H9 (cell line): ENCODE data around the gene RTP3. TPM values are rescaled to one million over a fixed set of nuclear protein-coding genes. Genes with fewer than 3 reads are reported as not detected.

ENCODE experiments used
- DNase-seq: peaks from one replicate; pipeline ENCODE4 v3.0.0-alpha.2; 2017
- H2AFZ ChIP-seq: one replicate; pipeline ENCODE4 v1.6.1; 2013; ENCODE audit warnings: mild to moderate bottlenecking, low read length, control low read depth, moderate library complexity
- H2AK5ac ChIP-seq: 2 replicates; pipeline ENCODE4 v1.6.1; 2013; ENCODE audit warnings: low read length, control low read depth, mixed read lengths; ENCODE audit not compliant: insufficient read length
- H2BK120ac ChIP-seq: one replicate; pipeline ENCODE4 v1.6.1; 2013; ENCODE audit warnings: low read depth, mild to moderate bottlenecking, low read length, control low read depth, inconsistent platforms; ENCODE audit not compliant: poor library complexity, severe bottlenecking
- H2BK12ac ChIP-seq: 2 replicates; pipeline ENCODE4 v1.6.1; 2013; ENCODE audit warnings: low read length, control low read depth, mixed read lengths, low read depth; ENCODE audit not compliant: insufficient read length
- H2BK15ac ChIP-seq: 2 replicates; pipeline ENCODE4 v1.6.1; 2013; ENCODE audit warnings: low read depth, low read length, control low read depth
- H2BK20ac ChIP-seq: one replicate; pipeline ENCODE4 v1.6.1; 2013; ENCODE audit warnings: low read depth, mild to moderate bottlenecking, low read length, control low read depth, inconsistent platforms; ENCODE audit not compliant: poor library complexity, severe bottlenecking
- H2BK5ac ChIP-seq: 2 replicates; pipeline ENCODE4 v1.6.1; 2013; ENCODE audit warnings: low read length, control low read depth, mixed read lengths; ENCODE audit not compliant: insufficient read length
- H3K14ac ChIP-seq: 2 replicates; pipeline ENCODE4 v1.6.1; 2013; ENCODE audit warnings: low read length, control low read depth; ENCODE audit not compliant: insufficient read depth
- H3K18ac ChIP-seq: 2 replicates; pipeline ENCODE4 v1.6.1; 2013; ENCODE audit warnings: low read depth, mild to moderate bottlenecking, mixed read lengths, low read length, control low read depth; ENCODE audit not compliant: insufficient read length
- H3K23ac ChIP-seq: 2 replicates; pipeline ENCODE4 v1.6.1; 2013; ENCODE audit warnings: low read length, control low read depth, mixed read lengths, low read depth; ENCODE audit not compliant: insufficient read length
- H3K23me2 ChIP-seq: 2 replicates; pipeline ENCODE4 v1.6.1; 2013; ENCODE audit warnings: low read depth, mild to moderate bottlenecking, mixed read lengths, low read length, control low read depth; ENCODE audit not compliant: insufficient read length, poor library complexity, severe bottlenecking
- H3K27ac ChIP-seq: 2 replicates; pipeline ENCODE4 v1.5.1; 2013; ENCODE audit warnings: low read length, control low read depth, mixed read lengths, low read depth; ENCODE audit not compliant: insufficient read length
- H3K27me3 ChIP-seq: 2 replicates; pipeline ENCODE4 v1.6.1; 2013; ENCODE audit warnings: low read length, control low read depth, inconsistent platforms; ENCODE audit not compliant: insufficient read depth
- H3K4ac ChIP-seq: 2 replicates; pipeline ENCODE4 v1.6.1; 2013; ENCODE audit warnings: low read depth, mild to moderate bottlenecking, control low read depth, inconsistent platforms, low read length, moderate library complexity
- H3K4me1 ChIP-seq: 2 replicates; pipeline ENCODE4 v1.6.1; 2013; ENCODE audit warnings: low read length, control low read depth, inconsistent platforms; ENCODE audit not compliant: insufficient read depth
- H3K4me2 ChIP-seq: 2 replicates; pipeline ENCODE4 v1.6.1; 2013; ENCODE audit warnings: low read length, control low read depth, mixed read lengths; ENCODE audit not compliant: insufficient read length, insufficient read depth
- H3K56ac ChIP-seq: 2 replicates; pipeline ENCODE4 v1.6.1; 2013; ENCODE audit warnings: low read depth, mild to moderate bottlenecking, mixed read lengths, low read length, control low read depth; ENCODE audit not compliant: insufficient read length
- H3K79me1 ChIP-seq: 2 replicates; pipeline ENCODE4 v1.6.1; 2013; ENCODE audit warnings: low read depth, mild to moderate bottlenecking, moderate library complexity, low read length, control low read depth, inconsistent platforms; ENCODE audit not compliant: insufficient read depth, poor library complexity, severe bottlenecking
- H3K79me2 ChIP-seq: 2 replicates; pipeline ENCODE4 v1.6.1; 2013; ENCODE audit warnings: low read length, control low read depth, inconsistent platforms; ENCODE audit not compliant: insufficient read depth
- H3K9ac ChIP-seq: 2 replicates; pipeline ENCODE4 v1.6.1; 2013; ENCODE audit warnings: low read length, control low read depth, mixed read lengths; ENCODE audit not compliant: insufficient read length; ENCODE audit errors: extremely low read depth
- H3K9me3 ChIP-seq: one replicate; pipeline ENCODE4 v1.6.1; 2013; ENCODE audit warnings: low read depth, low read length, inconsistent platforms; ENCODE audit not compliant: control insufficient read depth
- H3T11ph ChIP-seq: one replicate; pipeline ENCODE4 v1.6.1; 2013; ENCODE audit warnings: mild to moderate bottlenecking, low read length, control low read depth, inconsistent platforms
- H4K20me1 ChIP-seq: one replicate; pipeline ENCODE4 v1.6.1; 2013; ENCODE audit not compliant: control insufficient read depth, insufficient read length, insufficient read depth
- H4K5ac ChIP-seq: 2 replicates; pipeline ENCODE4 v1.6.1; 2013; ENCODE audit warnings: low read depth, mild to moderate bottlenecking, mixed read lengths, low read length, control low read depth; ENCODE audit not compliant: insufficient read length
- H4K8ac ChIP-seq: replicated peaks from 2 replicates; pipeline ENCODE4 v1.6.1; 2013; ENCODE audit warnings: low read length, control low read depth, mixed read lengths, low read depth; ENCODE audit not compliant: insufficient read length
- H4K91ac ChIP-seq: 2 replicates; pipeline ENCODE4 v1.6.1; 2013; ENCODE audit warnings: low read depth, mild to moderate bottlenecking, moderate library complexity, mixed read lengths, low read length, control low read depth; ENCODE audit not compliant: insufficient read length
- H3K27ac Mint-ChIP-seq, 3 experiments: 2 replicates in 2 of 3; 3 replicates in 1 of 3; pipeline ENCODE4 v1.8.0; 2020 to 2021; ENCODE audit warnings: mixed read lengths in 3 of 3, mild to moderate bottlenecking in 1 of 3, moderate library complexity in 1 of 3
- H3K27me3 Mint-ChIP-seq: 2 replicates; pipeline ENCODE4 v1.8.0; 2021; ENCODE audit warnings: low read depth, mild to moderate bottlenecking, moderate library complexity, mixed read lengths
- H3K36me3 Mint-ChIP-seq, 3 experiments: 2 replicates in 2 of 3; 3 replicates in 1 of 3; pipeline ENCODE4 v1.8.0; 2020 to 2021; ENCODE audit warnings: low read depth in 3 of 3, mixed read lengths in 3 of 3; ENCODE audit not compliant: insufficient read depth in 1 of 3
- H3K4me1 Mint-ChIP-seq, 2 experiments: 2 replicates each; pipeline ENCODE4 v1.8.0; 2020; ENCODE audit warnings: mixed read lengths in 2 of 2
- H3K4me3 Mint-ChIP-seq, 2 experiments: 2 replicates in 1 of 2; 3 replicates in 1 of 2; pipeline ENCODE4 v1.8.0; 2020 to 2021; ENCODE audit warnings: mild to moderate bottlenecking in 2 of 2, mixed read lengths in 2 of 2, moderate library complexity in 1 of 2
- H3K9me3 Mint-ChIP-seq, 2 experiments: 2 replicates in 1 of 2; 3 replicates in 1 of 2; pipeline ENCODE4 v1.8.0; 2020; ENCODE audit warnings: mild to moderate bottlenecking in 2 of 2, mixed read lengths in 2 of 2, moderate library complexity in 1 of 2
- CTCF ChIP-seq: fragments of 200-600 bp; sonication (generic); conservative IDR thresholded peaks from 3 replicates; pipeline ENCODE4 v1.8.0; 2021; ENCODE audit warnings: antibody characterized with exemption, mild to moderate bottlenecking
- WGBS: extraction: QIAGEN DNeasy Blood & Tissue Kit; methylation state at CpG from one replicate; pipeline ENCODE4 v1.1.7; 2013; ENCODE audit warnings: missing lambda C conversion rate, low lambda C conversion rate, mixed read lengths; ENCODE audit not compliant: insufficient read length; ENCODE audit errors: extremely low coverage; 5-methylcytosine and 5-hydroxymethylcytosine counted together
- total RNA-seq: library from RNA; stranded (reverse); gene quantifications from 2 replicates; pipeline ENCODE4 v1.2.1, GENCODE V29; 2021

Gene RTP3
- total RNA-seq, 1 experiment from 2014 or later: not detected

- H2BK12ac ChIP-seq: no peak overlapping the region
- H3K9ac ChIP-seq: no peak overlapping the region
- DNase-seq: no peak
- H3K27ac ChIP-seq: no peak overlapping the region
- Mint-ChIP-seq H3K27ac (no peak overlapping the region), H3K4me1 (no peaks in the 10 kb centered on the region), H3K9me3 (peaks cover 5 to 8% of the 10 kb centered on the region in 2 experiments; a peak in 4 of 5 replicates), H3K27me3 (peaks cover 7% of the 10 kb centered on the region), H3K4me3 (no peak overlapping the region), H3K36me3 (peaks cover 2 to 10% (median 4%) of the 10 kb centered on the region in 3 experiments; a peak in 5 of 7 replicates)
- no peak overlapping the region for H2BK120ac ChIP-seq
- H4K91ac ChIP-seq: no peak overlapping the region
- no peak overlapping the region for H3K18ac ChIP-seq
- H3K4ac ChIP-seq: no peak overlapping the region
- H3K79me2 ChIP-seq: no peaks in the 10 kb centered on the region
- H3K79me1 ChIP-seq: no peaks in the 10 kb centered on the region
- TF ChIP-seq CTCF: no peak
- no peak overlapping the region for H2BK5ac ChIP-seq
- no peak overlapping the region for H4K8ac ChIP-seq
- H3K9me3 ChIP-seq: no peaks in the 10 kb centered on the region
- H2AK5ac ChIP-seq: no peak overlapping the region
- H2AFZ ChIP-seq: no peak overlapping the region
- H3K4me2 ChIP-seq: no peak overlapping the region
- H2BK20ac ChIP-seq: no peak overlapping the region
- H2BK15ac ChIP-seq: no peak overlapping the region
- no peaks in the 10 kb centered on the region for H3K4me1 ChIP-seq
- no peaks in the 10 kb centered on the region for H3K27me3 ChIP-seq
- no peaks in the 10 kb centered on the region for H4K20me1 ChIP-seq
- WGBS: no CpG with 5 or more reads among the region's 5 CpGs
- H3K14ac ChIP-seq: no peak overlapping the region
- no peak overlapping the region for H3T11ph ChIP-seq
- H3K23ac ChIP-seq: no peak overlapping the region
- no peak overlapping the region for H4K5ac ChIP-seq
- H3K56ac ChIP-seq: no peak overlapping the region
- H3K23me2 ChIP-seq: no peaks in the 10 kb centered on the region
These were observed 18.1 kb upstream of the RTP3 start for GRCh38 chr3:46479696-46480095.
